Esophagus muscularis mucosa (tissue), 4 donors: Measurements from ENCODE around the gene TRDN. TPM values are rescaled to one million over a fixed set of nuclear protein-coding genes. Genes with fewer than 3 reads are reported as not detected.
A peak's percentile ranks its signal among the peaks of the same experiment; 100 is the strongest.

Experiments
- DNase-seq: peaks from one replicate; pipeline ENCODE4 v3.0.0-alpha.2; 2017; ENCODE audit errors: extremely low spot score
- H3K27ac ChIP-seq, 4 donors: fragments of 200-600 bp; sonication (generic); replicated peaks in 1 of 4; 1 replicate in 3 of 4; 2 replicates in 1 of 4; pipeline ENCODE4 v1.5.1; 2016 to 2019; ENCODE audit warnings: mild to moderate bottlenecking in 1 of 4
- H3K27me3 ChIP-seq, 4 donors: fragments of 200-600 bp; sonication (generic); one replicate each; pipeline versions ENCODE4 v1.5.1 to v1.6.0; 2016 to 2019
- H3K36me3 ChIP-seq, 4 donors: fragments of 200-600 bp; sonication (generic); one replicate each; pipeline ENCODE4 v1.5.1; 2016 to 2019
- H3K4me1 ChIP-seq, 4 donors: fragments of 200-600 bp; sonication (generic); one replicate each; pipeline ENCODE4 v1.5.1; 2016 to 2019
- H3K4me3 ChIP-seq, 4 donors: fragments of 200-600 bp; sonication (generic); 1 replicate in 2 of 4; 2 replicates in 2 of 4; pipeline ENCODE4 v1.5.1; 2016 to 2019; ENCODE audit warnings: mild to moderate bottlenecking in 4 of 4, moderate library complexity in 1 of 4
- H3K9me3 ChIP-seq, 4 donors: fragments of 200-600 bp; sonication (generic); 1 replicate in 3 of 4; 2 replicates in 1 of 4; pipeline ENCODE4 v1.5.1; 2016 to 2019
- CTCF ChIP-seq, 3 experiments: fragments of 200-600 bp in 2 of 3; fragments of 450-650 bp in 1 of 3; sonication (generic) in 2 of 3; IDR thresholded peaks; one replicate each; pipeline ENCODE4 v1.5.1; 2017 to 2019; ENCODE audit warnings: antibody characterized with exemption in 3 of 3, mild to moderate bottlenecking in 2 of 3, moderate library complexity in 1 of 3
- EP300 ChIP-seq: sonication (generic); formaldehyde crosslinking; IDR thresholded peaks from one replicate; pipeline ENCODE4 v1.6.1; 2017; ENCODE audit warnings: antibody characterized with exemption
- POLR2A ChIP-seq: fragments of 450-650 bp; IDR thresholded peaks from one replicate; pipeline ENCODE4 v1.6.1; 2017; ENCODE audit warnings: antibody characterized with exemption, moderate library complexity, mild to moderate bottlenecking, low read depth
- POLR2AphosphoS5 ChIP-seq, 2 donors: sonication (generic); formaldehyde crosslinking; IDR thresholded peaks; one replicate each; pipeline ENCODE4 v1.6.1; 2017; ENCODE audit warnings: antibody characterized with exemption in 2 of 2
- WGBS: methylation state at CpG from one replicate; pipeline ENCODE4 v1.1.5; 2018; 5-methylcytosine and 5-hydroxymethylcytosine counted together
- intact Hi-C: fragments of 100-400 bp; cut with DNase I; formaldehyde crosslinking; loops from one replicate; pipeline ENCODE4 v1.15.1; 2023
- total RNA-seq, 4 donors: library from RNA; depleted of rRNA; stranded (reverse); fragments of >200 nt; gene quantifications; one replicate each; pipeline versions ENCODE4 v1.1.0 to v1.2.1, GENCODE V29; 2016

Gene TRDN
- total RNA-seq, 4 donors from 2014 or later: not detected

GRCh38 chr6:123658848-123659247 is 22.1 kb upstream of the TRDN start:
- TF ChIP-seq CTCF (IDR thresholded peaks at IDR 0.05) (no peak), POLR2A (no peak), POLR2AphosphoS5 (IDR thresholded peaks at IDR 0.05) (no peak), EP300 (no peak)
- Histone ChIP-seq H3K27ac (no peak overlapping the region), H3K4me1 (no peaks in the 10 kb centered on the region), H3K4me3 (no peak overlapping the region), H3K36me3 (no peaks in the 10 kb centered on the region), H3K9me3 (no peaks in the 10 kb centered on the region), H3K27me3 (no peaks in the 10 kb centered on the region)
- WGBS: 85% methylated on average over 1 of the region's 1 CpG
- intact Hi-C loops: no loop called here
- no peak for DNase-seq

DNA sequence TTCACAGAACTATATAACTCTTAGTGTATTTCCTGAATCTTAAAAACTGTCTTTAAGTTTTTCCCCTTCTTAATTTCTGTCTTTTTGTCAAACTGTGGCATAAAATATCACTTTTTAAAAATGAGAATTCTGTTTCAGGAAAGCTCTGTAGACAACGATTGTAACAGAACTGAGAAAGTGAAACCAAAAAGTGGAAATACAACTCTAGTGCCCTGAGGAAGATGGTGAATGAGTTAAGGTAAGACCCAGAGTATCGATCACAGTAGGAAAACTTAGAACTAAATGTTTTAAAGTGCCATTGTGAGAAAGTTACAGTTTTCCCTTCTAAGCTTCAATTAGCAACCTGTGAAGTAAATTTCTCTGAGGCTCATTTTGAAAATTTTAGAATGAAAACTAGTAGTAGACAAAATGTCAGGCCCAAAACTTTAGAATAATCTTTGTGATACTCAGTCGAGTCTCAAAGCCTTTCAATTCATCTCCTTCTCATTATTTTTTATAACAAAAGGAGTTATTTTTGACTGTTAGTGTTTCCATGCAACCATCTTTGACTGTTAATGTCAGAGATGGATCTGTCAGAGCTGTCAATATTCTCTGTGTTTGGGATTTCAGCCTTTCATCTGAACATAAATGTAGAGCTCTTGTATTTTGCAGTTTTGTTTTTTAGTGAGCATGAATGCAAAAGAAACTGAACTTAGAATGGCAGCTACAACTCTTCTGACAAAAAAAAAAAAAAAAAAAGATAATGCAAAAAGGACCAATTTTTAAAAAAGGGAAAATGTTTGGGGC is 19.0 kb upstream of the TRDN start:
- no peaks in the 10 kb centered on the region for H3K9me3 ChIP-seq
- no peak overlapping the region for H3K27ac ChIP-seq
- WGBS: 46% methylated on average over 3 of the region's 3 CpGs
- TF ChIP-seq CTCF (IDR thresholded peaks at IDR 0.05) (no peak), POLR2AphosphoS5 (IDR thresholded peaks at IDR 0.05) (no peak), POLR2A (no peak), EP300 (no peak)
- H3K4me1 ChIP-seq: no peaks in the 10 kb centered on the region
- no peak for DNase-seq
- H3K36me3 ChIP-seq: no peaks in the 10 kb centered on the region
- peak overlapping the region; percentile 8 to 34 (median 26) for H3K4me3 ChIP-seq
- intact Hi-C loops: no loop called here
- no peaks in the 10 kb centered on the region for H3K27me3 ChIP-seq

DNA sequence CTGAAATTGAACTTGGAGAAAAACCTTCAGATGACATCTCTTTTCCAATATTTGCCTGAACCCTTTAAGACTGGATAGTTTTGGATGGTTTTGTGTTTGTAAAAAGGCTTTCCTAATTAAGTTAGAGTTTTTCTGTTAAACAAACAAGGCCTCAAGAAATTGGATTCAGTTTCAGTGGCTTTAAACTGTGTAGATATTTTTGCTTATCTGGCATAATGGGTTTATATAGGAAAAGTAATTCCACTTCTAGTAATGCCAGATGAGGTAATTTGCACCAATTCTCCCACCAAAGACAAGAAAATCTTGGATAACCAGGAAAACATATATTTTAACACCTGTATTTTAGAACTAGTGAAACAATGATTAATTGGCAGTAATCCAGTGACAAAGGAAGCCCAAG is 12.0 kb upstream of the TRDN start:
- Histone ChIP-seq H3K36me3 (no peaks in the 10 kb centered on the region), H3K4me1 (no peaks in the 10 kb centered on the region), H3K27me3 (no peaks in the 10 kb centered on the region), H3K9me3 (no peaks in the 10 kb centered on the region), H3K4me3 (no peak overlapping the region), H3K27ac (no peak overlapping the region)
- TF ChIP-seq POLR2AphosphoS5 (IDR thresholded peaks at IDR 0.05) (no peak), POLR2A (no peak), EP300 (no peak), CTCF (IDR thresholded peaks at IDR 0.05) (no peak)
- intact Hi-C loops: no loop called here
- no peak for DNase-seq

DNA sequence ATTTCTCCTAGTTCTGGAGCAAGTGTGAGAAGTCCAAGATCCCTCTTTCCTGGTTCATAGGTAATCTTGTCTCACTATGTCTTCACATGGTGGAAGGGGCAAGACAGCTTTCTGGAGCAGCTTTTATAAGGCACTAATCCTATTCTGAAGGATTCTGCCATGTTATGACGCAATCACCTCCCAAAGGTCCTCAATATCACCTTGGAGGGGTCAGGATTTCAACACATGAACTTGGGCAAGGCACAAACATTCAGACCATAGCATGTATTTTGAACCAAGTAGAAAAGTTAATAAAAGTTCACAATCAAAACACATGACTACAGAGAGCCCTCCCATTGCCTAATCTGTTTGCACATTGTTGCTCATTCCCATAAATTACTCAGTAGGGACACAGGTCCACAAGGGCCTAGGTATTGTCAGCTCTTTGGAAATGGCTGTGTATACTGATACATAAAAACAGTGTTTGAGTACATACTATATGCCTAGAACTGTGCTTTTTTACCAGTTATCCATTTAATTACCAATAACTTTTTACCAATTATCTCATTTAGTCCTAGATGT is 11.3 kb upstream of the TRDN start:
- Histone ChIP-seq H3K36me3 (no peaks in the 10 kb centered on the region), H3K27me3 (no peaks in the 10 kb centered on the region), H3K4me3 (no peak overlapping the region), H3K9me3 (no peaks in the 10 kb centered on the region), H3K4me1 (no peaks in the 10 kb centered on the region), H3K27ac (no peak overlapping the region)
- no peak for DNase-seq
- 0% methylated on average over 1 of the region's 1 CpG for WGBS
- intact Hi-C loops: no loop called here
- TF ChIP-seq POLR2A (no peak), POLR2AphosphoS5 (IDR thresholded peaks at IDR 0.05) (no peak), CTCF (IDR thresholded peaks at IDR 0.05) (no peak), EP300 (no peak)
